HG02763 (cell line): ENCODE results near the gene POU5F2.

ENCODE experiments used
- ATAC-seq: cut with Tn5 transposase; IDR thresholded peaks from one replicate; pipeline ENCODE4 v1.9.1; 2021; ENCODE audit warnings: mild to moderate bottlenecking, moderate library complexity; ENCODE audit not compliant: unreplicated experiment

Gene POU5F2, protein sequence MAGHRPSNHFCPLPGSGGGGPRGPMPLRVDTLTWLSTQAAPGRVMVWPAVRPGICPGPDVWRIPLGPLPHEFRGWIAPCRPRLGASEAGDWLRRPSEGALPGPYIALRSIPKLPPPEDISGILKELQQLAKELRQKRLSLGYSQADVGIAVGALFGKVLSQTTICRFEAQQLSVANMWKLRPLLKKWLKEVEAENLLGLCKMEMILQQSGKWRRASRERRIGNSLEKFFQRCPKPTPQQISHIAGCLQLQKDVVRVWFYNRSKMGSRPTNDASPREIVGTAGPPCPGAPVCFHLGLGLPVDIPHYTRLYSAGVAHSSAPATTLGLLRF

DNA sequence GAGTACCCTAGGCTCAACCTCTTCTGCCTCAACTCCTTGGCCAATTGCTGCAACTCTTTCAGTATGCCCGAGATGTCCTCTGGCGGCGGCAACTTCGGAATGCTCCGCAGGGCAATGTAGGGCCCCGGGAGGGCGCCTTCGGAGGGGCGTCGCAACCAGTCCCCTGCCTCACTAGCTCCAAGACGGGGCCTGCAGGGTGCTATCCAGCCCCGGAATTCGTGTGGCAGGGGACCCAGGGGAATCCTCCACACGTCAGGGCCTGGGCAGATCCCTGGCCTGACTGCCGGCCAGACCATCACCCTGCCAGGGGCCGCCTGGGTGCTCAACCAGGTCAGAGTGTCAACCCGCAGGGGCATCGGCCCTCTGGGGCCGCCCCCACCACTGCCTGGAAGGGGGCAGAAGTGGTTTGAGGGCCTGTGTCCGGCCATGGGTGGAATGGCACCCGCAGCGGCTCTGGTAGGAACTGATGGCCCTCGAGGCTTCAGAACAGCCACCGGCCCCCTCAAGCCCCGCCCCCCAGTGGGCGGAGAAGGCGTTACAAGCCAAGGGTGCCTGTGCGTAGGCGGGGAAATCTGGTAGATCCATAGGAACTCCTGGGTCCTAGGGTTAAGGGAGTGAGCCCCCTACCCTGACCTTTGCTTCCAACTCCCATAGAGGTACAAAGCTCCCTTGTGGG is at the start of gene POU5F2:
POU5F2 (minus strand) TSS at position 465 of the 676 bp plus-strand sequence; CDS start at position 428, 37 bp downstream.
- no peak for ATAC-seq

DNA sequence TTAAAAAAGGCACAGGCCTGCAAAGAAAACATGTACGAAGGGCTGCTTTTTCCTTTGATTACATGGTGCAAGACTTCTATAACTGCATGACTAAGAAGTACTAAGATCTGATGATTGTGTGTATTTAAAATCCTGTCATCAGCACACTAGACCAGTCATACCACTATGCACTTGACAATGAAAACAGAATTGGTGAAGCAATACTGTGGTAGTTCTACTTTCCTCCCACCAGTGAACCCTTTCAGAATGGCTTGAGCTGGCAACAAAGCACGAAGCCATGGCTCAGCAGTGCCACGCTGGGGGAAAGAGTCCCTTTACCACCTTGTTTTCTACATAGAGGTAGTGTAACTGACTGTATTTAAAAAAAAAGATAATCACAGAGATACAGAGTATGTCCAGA is 49.0 kb upstream of the POU5F2 start:
- ATAC-seq, result no peak

- ATAC-seq, result no peak
These were observed 48.0 kb upstream of the POU5F2 start for GRCh38 chr5:93789173-93790067.

GRCh38 chr5:93787598-93787997 is 46.2 kb upstream of the POU5F2 start:
- ATAC-seq, result no peak

GRCh38 chr5:93785475-93785874 is 44.1 kb upstream of the POU5F2 start:
- no peak for ATAC-seq

GRCh38 chr5:93782978-93783377 is 41.6 kb upstream of the POU5F2 start:
- ATAC-seq, result no peak

- ATAC-seq, result no peak
These were observed 36.2 kb upstream of the POU5F2 start for GRCh38 chr5:93777620-93778019.

DNA sequence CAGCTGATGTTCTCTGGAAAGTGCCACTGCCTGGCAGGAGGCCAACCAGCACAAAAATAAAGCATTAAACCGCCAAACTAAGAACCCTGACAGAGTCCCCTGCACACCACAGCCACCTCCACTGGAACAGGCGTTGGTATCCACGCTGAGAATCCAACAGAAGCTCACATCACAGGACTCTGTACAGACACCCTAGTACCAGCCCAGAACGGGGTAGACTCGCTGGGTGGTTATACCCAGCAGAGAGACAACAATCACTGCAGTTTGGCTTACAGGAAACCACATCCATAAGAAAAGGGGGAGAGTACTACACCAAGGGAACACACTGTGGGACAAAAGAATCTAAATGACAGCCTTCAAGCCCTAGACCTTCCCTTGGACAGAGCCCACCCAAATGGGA is 15.0 kb upstream of the POU5F2 start:
- no peak for ATAC-seq

- ATAC-seq, result no peak
These were observed 14.3 kb upstream of the POU5F2 start for GRCh38 chr5:93755716-93756115.

DNA sequence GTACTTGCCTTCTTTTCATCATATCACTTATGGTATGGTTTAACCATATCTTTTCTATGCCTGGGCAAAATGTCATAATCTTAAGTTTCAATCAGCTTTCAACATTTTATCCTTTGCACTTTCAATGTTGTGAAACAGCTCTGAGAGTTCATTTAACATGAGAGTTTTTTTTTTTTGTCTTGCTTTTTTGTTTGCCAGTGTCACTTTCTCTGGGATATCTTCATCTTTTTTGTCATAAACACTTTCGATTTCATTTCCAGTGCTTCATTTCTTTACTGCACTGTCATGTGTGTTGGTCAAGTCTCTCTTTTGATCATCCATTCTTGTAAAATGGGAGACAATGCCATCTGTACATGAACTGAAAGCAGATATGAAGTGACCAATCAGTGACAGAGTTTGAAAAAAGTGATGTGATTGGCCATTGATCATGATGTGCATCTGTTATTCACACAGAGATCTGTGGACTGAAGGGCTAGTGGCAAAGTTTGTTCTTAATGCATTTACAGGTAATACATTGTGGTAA is 7.5 kb upstream of the POU5F2 start:
- ATAC-seq, result no peak

DNA sequence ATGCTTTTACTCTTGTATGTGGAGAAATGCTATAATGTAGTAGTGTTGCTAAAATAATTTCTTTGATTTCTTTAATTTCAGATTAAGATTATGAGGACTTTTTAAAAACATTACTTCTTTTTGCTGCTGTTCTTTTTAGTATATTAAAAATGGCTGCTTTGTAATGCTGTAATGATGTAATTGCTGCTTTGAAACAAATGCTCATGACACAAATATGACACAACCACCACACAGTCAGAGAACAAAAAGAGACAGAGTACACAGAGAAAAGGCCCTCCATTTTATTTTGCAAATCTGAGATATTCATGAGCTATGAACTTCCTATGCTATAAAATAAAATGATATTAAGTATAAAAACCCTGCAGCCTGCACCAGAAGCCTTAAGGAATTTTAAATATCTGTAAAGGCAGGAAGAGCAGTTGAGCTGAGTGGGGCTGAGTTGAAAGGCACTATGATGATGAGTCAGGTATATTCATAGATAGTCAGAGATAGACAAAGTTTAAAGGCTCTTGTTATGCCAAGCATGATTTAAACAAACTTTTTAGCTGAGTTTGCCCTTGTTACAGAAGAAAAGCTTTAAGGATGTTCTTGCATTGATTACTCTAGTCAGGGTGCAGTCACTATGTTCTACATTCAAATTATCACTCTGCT is 5.1 kb upstream of the POU5F2 start:
- ATAC-seq, result no peak

DNA sequence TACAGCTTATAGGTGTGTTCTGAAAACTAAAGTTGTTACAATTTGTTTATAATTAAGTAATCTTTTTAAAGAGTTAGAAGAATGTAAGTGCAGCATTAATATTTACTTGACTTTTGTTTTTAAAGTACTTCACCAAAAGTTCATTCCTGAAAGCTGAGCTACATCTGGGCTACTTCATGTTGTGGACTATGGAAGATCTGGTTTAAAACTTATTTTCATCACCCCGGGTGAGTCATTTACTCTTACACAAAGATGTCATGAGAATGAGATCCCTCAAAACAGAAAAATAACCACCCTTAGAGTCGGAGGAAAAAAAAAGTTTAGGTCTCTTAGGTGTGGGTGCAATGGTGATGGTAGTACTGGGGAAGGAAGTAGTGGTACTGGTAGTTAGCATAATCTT is 5.1 kb downstream of the POU5F2 start:
- no peak for ATAC-seq

- no peak for ATAC-seq
These were observed 6.0 kb downstream of the POU5F2 start for GRCh38 chr5:93735378-93735777.

DNA sequence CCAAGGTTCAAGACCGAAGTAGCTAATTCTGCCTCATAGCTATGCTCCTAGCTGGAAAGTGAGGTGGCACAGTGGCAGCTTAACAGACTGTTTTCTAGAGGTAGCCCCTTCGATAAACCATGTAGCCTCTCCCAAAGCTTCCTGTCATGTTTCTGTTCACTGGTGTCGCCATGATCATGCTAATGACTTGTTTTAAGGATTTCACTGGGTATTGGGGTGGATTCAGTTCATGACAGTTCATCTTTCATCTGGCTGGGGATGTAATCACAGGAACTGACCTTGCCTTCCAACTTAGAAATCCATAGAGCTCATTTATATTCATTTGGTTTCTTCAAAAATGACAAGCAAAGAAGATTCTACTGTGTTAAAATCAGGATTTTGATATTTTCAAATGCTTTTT is 9.4 kb downstream of the POU5F2 start:
- ATAC-seq, result no peak

DNA sequence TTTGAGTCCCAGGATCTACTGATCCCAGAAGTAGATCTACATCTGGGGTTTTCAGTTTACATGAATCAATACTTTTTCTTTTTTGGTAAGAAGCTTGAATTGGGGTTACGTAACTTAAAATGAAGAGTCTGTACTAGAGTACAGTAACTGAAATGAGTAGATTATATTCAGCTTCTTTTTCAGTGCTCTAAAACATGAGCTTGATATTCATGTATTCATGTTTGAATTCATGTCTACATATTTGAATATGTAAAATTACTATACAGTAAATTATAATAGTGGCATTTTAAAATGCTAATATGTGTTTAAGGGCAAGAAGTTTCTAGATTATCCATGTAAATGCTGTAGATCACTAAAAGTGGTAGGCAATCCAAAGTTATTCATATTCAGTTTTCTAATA is 14.8 kb downstream of the POU5F2 start:
- no peak for ATAC-seq

- no peak for ATAC-seq
These were observed 16.6 kb downstream of the POU5F2 start for GRCh38 chr5:93724791-93725190.

DNA sequence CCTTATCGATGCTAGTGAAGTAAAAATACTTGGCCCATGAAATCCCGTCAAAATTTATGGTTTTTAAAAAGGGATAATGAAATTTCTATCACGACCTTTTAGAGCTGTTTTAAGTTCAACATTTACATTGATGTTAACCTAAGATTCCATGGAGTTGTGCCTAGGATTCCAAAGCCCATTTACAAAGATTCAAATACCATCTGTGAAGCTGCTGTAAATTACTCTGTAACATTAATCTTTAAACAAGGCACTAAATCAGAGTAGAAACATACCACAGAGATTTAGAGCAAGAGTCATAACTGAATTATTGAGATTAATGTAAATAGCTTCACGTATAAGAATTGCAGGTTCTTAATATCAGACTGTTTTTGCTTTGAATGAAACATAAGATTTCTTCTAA is 17.7 kb downstream of the POU5F2 start:
- no peak for ATAC-seq

DNA sequence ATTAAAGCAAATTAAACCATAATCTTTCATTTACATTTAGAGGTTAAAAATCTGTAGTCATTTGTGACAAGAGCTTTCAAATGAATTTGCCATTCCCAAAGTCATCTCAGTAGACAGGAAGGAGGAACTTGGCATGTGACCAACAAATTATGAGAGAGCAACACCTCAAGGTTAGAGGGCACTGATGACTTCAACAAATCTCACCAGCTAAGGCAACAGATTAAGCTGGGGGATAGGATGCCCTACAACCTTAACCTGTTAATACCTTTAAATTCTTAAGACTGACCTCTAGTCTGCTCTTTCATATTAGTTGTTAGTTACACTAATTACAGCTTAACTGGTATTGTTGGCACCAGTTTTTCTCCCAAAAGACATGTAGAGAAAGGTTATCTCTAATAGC is 18.4 kb downstream of the POU5F2 start:
- no peak for ATAC-seq

DNA sequence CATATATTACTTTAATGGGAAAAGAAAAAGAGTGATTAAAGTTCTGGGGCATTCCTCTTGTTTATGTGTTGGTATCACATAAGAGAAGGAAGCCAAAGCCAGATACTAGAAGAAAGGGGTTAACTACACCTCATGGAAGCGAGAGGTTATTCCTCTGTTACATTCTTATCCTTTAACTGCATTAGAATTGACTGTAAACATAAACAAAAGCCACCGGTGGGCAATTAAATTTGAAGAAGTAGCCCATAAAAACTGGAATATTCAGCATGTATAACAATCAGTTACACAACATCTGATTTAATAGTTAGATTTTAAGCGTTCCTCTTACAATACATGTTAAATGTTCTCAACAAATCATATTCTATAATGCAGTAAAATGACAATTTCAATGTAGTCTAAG is 18.8 kb downstream of the POU5F2 start:
- no peak for ATAC-seq

- no peak for ATAC-seq
These were observed 19.9 kb downstream of the POU5F2 start for GRCh38 chr5:93721511-93721910.

DNA sequence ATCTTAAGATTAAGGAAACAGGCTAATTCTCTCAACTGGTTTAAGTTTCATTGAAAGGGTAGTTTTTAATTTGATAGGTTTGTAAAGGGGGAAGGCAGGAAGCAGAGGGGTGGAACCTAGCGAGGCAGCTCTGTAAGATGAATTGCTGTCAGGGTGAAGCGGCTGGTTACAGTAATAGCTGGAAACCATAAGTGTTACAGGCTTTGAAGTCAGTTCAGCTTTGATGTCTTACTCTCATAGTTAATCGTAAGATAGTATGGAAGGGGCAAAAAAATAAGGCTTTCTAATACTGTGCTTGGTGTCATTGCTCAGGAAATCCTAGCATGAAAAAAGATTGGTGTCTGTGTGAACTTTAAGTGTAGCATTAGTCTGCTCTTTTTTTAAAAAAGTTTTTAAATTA is 20.3 kb downstream of the POU5F2 start:
- ATAC-seq, result no peak
